Medulla oblongata (tissue), 1 donor: ENCODE measurements around the gene RD3L.

Source experiments
- DNase-seq: peaks from one replicate; pipeline ENCODE4 v3.0.0-alpha.2; 2015; ENCODE audit errors: extremely low spot score

RD3L gene

GRCh38 chr14:103941973-103942736, at the start of gene RD3L:
Gene RD3L, minus strand, starts transcription at chr14:103942529. Its CDS starts 834 bp downstream, at chr14:103941695.
- DNase-seq, result no peak

- no peak for DNase-seq
These were observed 47.6 kb upstream of the RD3L start for GRCh38 chr14:103989964-103990363.

- no peak for DNase-seq
These were observed 46.7 kb upstream of the RD3L start for GRCh38 chr14:103989034-103989433.

DNA sequence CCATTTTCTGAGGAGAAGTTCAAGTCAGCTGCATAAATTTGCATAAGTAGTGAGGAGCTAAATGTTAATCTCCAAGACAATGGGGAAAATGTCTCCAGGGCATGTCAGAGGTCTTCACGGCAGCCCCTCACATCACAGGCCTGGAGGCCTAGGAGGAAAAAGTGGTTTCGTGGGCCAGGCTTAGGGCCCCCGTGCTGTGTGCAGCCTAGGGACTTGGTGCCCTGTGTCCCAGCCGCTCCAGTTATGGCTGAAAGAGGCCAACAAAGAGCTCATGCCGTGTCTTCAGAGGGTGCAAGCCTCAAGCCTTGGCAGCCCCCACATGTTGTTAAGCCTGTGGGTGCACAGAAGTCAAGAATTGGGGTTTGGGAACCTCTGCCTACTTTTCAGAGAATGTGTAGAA, 41.9 kb upstream of the RD3L start:
- DNase-seq, result no peak

- peak; percentile 12 for DNase-seq
These were observed 38.4 kb upstream of the RD3L start for GRCh38 chr14:103980623-103981238.

DNA sequence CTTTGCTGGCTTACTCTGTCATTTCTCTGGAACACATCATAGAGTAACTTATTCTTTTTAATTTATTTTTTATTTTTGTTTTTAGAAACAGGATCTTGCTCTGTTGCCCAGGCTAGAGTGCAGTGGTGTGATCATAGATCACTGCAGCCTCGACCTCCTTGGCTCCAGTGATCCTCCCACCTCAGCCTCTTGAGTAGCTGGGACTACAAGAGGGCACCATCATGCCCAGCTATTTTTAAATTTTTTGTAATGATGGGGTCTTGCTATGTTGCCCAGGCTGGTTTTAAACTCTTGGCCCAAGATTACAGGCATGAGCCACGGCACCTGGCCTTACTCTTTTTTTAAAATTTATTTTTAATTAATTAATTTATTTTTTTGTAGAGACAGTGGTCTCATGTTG, 32.2 kb upstream of the RD3L start:
- DNase-seq, result no peak

- no peak for DNase-seq
These were observed 31.0 kb upstream of the RD3L start for GRCh38 chr14:103973354-103973753.

DNA sequence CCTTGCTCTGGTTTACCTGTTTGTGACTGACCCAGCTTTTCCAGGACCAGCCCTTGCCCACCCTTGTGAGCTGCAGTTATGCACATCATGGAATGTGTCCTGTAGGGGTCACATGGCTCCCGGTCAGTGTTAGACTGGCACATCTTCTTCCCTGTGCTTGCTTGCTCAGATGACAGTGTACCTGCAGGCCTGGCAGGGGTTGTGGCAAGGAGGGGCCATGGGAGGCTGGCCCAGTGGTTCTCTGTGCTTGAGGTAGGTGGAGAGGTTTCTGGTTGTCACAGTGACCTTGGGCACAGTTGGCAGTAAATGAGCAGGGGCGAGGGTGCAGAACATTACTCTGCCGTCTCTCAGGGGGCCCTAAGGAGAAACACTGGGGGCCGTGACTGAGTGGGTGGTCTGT, 27.6 kb upstream of the RD3L start:
- no peak for DNase-seq

- DNase-seq, result no peak
These were observed 24.3 kb upstream of the RD3L start for GRCh38 chr14:103966631-103967030.

- DNase-seq, result no peak
These were observed 19.7 kb upstream of the RD3L start for GRCh38 chr14:103961928-103962578.

DNA sequence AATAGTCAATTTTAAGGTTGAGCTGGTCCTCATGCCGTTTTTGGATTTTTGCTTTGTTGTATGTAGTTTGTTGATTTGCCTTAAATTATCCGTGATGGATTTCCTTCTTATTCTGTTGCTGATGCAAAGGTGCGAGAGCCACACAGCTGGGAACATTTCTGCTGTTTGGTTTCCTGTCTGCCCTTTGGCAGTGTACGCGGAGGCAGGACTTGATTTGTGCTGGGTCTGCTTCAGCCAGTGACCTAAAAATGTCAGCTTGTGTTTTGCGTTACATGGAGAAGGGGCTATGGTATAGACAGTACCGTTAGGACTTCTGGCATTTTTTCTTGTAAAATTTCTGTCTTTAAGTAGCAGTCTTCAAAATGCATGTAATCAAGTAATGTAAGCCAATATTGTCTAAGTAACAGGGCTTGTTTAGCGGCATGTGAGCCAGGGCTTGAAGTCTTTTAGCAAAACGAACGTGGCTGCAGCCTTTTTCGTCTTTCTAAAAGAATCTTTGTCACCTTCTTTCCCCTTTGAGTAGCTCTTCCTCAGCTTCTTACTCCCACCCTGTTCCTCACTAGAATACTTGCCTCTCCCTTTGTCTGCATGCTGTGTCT, 18.2 kb upstream of the RD3L start:
- no peak for DNase-seq

DNA sequence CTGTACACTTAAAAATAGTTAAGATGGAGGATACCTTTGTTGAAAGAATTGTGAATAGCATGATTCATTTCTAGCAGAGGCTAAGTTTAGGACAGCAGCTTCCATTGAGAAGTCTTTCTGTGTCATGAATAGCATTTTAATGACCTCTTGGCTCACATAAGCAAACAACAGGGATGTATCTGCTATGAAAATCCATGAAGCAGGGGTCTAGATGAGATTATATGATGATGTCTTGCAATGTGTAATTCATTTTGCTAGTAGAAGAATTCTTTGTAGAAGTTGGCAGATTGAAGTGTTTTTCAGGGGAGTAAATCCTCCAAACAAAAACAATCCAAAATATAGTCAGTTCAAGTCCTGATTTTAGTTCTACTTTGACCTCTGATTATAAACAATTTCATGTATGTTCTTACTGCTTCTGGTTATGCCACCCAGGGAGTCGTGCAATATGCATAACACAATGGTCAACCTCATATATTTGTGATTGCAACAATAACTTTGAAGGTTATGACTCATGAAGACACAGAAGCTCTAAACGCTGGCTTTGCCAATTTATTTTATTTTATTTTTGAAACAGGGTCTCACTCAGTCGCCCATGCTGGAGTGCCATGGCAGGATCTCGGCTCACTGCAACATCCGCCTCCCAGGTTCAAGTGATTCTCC, 6.9 kb upstream of the RD3L start:
- DNase-seq, result no peak

DNA sequence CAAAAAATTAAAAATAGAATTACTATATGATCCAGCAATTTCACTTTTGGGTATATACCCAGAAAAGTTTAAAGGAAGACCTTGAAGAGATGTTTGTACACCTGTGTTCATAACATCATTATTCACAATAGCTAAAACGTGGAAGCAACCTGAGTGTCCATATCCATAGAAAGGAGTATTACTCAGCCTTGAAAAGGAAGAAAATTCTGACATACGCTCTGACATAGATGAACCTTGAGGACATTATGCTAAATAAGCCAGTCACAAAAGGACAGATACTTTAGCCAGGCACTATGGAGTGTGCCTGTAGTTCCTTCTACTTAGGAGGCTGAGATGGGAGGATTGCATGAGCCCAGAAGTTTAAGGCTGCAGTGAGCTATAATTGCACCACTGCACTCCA, 6.1 kb upstream of the RD3L start:
- DNase-seq, result no peak

GRCh38 chr14:103946975-103947374, 4.6 kb upstream of the RD3L start:
- no peak for DNase-seq

- DNase-seq, result no peak
These were observed 1.3 kb upstream of the RD3L start for GRCh38 chr14:103943673-103944072.

- DNase-seq, result no peak
These were observed 867 bp downstream of the RD3L start for GRCh38 chr14:103941462-103941861.

DNA sequence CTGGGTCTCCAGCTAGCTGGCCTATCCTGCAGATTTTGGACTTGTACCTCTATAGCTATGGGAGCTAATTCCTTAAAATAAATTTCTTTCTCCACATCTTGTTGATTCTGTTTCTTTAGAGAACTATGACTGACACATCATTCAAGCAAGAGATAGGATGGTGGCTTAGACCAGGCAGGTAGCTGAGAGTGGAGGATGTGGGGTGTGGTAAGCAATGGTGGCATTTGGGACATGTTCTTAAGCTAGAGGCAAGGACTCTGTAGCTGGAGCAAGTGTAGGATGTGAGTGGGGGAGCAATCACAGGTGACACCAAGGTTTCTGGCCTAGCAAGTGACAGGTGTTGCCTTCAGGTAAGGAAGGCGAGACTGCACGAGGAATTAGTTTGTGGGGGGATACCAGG, 7.2 kb downstream of the RD3L start:
- DNase-seq, result no peak

- no peak for DNase-seq
These were observed 9.4 kb downstream of the RD3L start for GRCh38 chr14:103932791-103933490.

GRCh38 chr14:103931422-103931821, 10.9 kb downstream of the RD3L start:
- DNase-seq, result no peak

- no peak for DNase-seq
These were observed 12.2 kb downstream of the RD3L start for GRCh38 chr14:103930051-103930604.
